Sigmoid colon (tissue), 4 donors: ENCODE data around the gene RAMAC.

Experiments
- EP300 ChIP-seq, 4 donors: sonication (generic); formaldehyde crosslinking; IDR thresholded peaks; one replicate each; pipeline ENCODE4 v1.6.1; 2017; ENCODE audit warnings: antibody characterized with exemption in 4 of 4
- POLR2A ChIP-seq, 2 donors: fragments of 450-650 bp; IDR thresholded peaks; one replicate each; pipeline ENCODE4 v1.6.1; 2016; ENCODE audit warnings: antibody characterized with exemption in 2 of 2, mild to moderate bottlenecking in 2 of 2, moderate library complexity in 2 of 2
- TF ChIP-seq, protein P1 (sequence below), 4 experiments: fragments of 450-650 bp in 3 of 4; fragments of 200-600 bp in 1 of 4; IDR thresholded peaks; one replicate each; pipeline ENCODE4 v1.5.1; 2016 to 2019; ENCODE audit warnings: antibody characterized with exemption in 4 of 4, mild to moderate bottlenecking in 3 of 4, moderate library complexity in 2 of 4

DNA sequence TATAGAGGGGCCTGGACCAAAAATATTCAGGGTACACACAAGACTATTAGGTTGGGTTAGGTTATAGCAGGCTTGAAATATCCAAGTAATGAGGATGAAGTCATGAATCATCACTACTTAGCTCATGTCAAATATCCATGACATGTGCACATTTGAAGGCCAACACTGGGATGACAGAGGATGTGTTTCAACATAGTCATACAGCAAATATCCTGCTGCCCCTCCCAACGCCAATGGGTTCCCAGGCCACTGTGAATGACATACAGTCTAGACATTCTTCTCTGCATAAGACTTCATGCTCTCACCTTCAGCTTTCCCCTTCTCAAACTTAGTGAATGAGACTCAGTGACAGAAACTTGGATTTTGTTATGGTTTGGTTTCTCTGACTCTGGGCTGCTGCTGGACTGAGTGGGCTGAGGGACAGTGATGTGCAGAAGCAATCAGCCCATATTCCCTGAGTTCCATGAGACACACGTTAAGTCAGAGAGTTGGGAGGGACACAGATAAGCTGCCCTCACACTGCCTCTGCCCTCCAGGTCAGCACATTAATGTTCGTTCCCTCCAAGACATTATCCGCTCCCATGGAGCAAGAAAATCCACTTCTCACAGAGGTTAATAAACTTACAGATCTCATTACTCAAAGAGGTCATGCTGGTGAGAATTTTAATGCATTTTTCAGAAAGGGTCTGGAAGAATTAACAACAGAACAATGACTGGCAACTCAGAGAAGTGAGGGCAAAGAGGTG, 48.9 kb upstream of the RAMAC start:
- no peak for TF ChIP-seq POLR2A (IDR thresholded peaks at IDR 0.05)
- TF ChIP-seq, protein P1, sequence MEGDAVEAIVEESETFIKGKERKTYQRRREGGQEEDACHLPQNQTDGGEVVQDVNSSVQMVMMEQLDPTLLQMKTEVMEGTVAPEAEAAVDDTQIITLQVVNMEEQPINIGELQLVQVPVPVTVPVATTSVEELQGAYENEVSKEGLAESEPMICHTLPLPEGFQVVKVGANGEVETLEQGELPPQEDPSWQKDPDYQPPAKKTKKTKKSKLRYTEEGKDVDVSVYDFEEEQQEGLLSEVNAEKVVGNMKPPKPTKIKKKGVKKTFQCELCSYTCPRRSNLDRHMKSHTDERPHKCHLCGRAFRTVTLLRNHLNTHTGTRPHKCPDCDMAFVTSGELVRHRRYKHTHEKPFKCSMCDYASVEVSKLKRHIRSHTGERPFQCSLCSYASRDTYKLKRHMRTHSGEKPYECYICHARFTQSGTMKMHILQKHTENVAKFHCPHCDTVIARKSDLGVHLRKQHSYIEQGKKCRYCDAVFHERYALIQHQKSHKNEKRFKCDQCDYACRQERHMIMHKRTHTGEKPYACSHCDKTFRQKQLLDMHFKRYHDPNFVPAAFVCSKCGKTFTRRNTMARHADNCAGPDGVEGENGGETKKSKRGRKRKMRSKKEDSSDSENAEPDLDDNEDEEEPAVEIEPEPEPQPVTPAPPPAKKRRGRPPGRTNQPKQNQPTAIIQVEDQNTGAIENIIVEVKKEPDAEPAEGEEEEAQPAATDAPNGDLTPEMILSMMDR (IDR thresholded peaks at IDR 0.05): no peak
- TF ChIP-seq EP300 (IDR thresholded peaks at IDR 0.05): no peak
